NCI-H446 treated with DMSO at 0.1 percent for 48 hours (cell line): ENCODE results near the gene MAMDC4.
"Not testable (repeated sequence)": the region's sequence is repeated elsewhere in the genome, so short reads cannot be mapped to it uniquely, and the experiment has no call there.

Experiments
- DNase-seq: peaks from one replicate; lab custom pipeline; 2025; lab: John Stamatoyannopoulos, UW

MAMDC4 gene

GRCh38 chr9:136825295-136826187, 26.6 kb upstream of the MAMDC4 start:
- DNase-seq, result no peak

- DNase-seq, result no peak
These were observed 26.0 kb upstream of the MAMDC4 start for GRCh38 chr9:136826188-136826541.

- DNase-seq, result no peak
These were observed 25.2 kb upstream of the MAMDC4 start for GRCh38 chr9:136826703-136827582.

- no peak for DNase-seq
These were observed 24.2 kb upstream of the MAMDC4 start for GRCh38 chr9:136827794-136828473.

- no peak for DNase-seq
These were observed 23.5 kb upstream of the MAMDC4 start for GRCh38 chr9:136828474-136829140.

- no peak for DNase-seq
These were observed 22.7 kb upstream of the MAMDC4 start for GRCh38 chr9:136829412-136829811.

- no peak for DNase-seq
These were observed 21.9 kb upstream of the MAMDC4 start for GRCh38 chr9:136829981-136830885.

- DNase-seq, result no peak
These were observed 21.0 kb upstream of the MAMDC4 start for GRCh38 chr9:136831002-136831719.

GRCh38 chr9:136831720-136832104, 20.4 kb upstream of the MAMDC4 start:
- DNase-seq, result no peak

- DNase-seq, result no peak
These were observed 19.6 kb upstream of the MAMDC4 start for GRCh38 chr9:136832581-136832980.

GRCh38 chr9:136833381-136834048, 18.6 kb upstream of the MAMDC4 start:
- DNase-seq, result not testable (repeated sequence)

- no peak for DNase-seq
These were observed 16.8 kb upstream of the MAMDC4 start for GRCh38 chr9:136835162-136835931.

- DNase-seq, result no peak
These were observed 15.9 kb upstream of the MAMDC4 start for GRCh38 chr9:136835932-136836904.

- no peak for DNase-seq
These were observed 14.8 kb upstream of the MAMDC4 start for GRCh38 chr9:136837146-136837855.

GRCh38 chr9:136837856-136838277, 14.3 kb upstream of the MAMDC4 start:
- DNase-seq, result not testable (repeated sequence)

GRCh38 chr9:136838314-136839228, 13.6 kb upstream of the MAMDC4 start:
- DNase-seq, result no peak
